H9 (cell line): ENCODE results near the gene ODAD4. TPM values are rescaled to one million over a fixed set of nuclear protein-coding genes. Genes with fewer than 3 reads are reported as not detected.
A peak's percentile ranks its signal among the peaks of the same experiment; 100 is the strongest.

ENCODE experiments used
- DNase-seq: peaks from one replicate; pipeline ENCODE4 v3.0.0-alpha.2; 2017
- H2AFZ ChIP-seq: one replicate; pipeline ENCODE4 v1.6.1; 2013; ENCODE audit warnings: mild to moderate bottlenecking, low read length, control low read depth, moderate library complexity
- H2AK5ac ChIP-seq: 2 replicates; pipeline ENCODE4 v1.6.1; 2013; ENCODE audit warnings: low read length, control low read depth, mixed read lengths; ENCODE audit not compliant: insufficient read length
- H2BK120ac ChIP-seq: one replicate; pipeline ENCODE4 v1.6.1; 2013; ENCODE audit warnings: low read depth, mild to moderate bottlenecking, low read length, control low read depth, inconsistent platforms; ENCODE audit not compliant: poor library complexity, severe bottlenecking
- H2BK12ac ChIP-seq: 2 replicates; pipeline ENCODE4 v1.6.1; 2013; ENCODE audit warnings: low read length, control low read depth, mixed read lengths, low read depth; ENCODE audit not compliant: insufficient read length
- H2BK15ac ChIP-seq: 2 replicates; pipeline ENCODE4 v1.6.1; 2013; ENCODE audit warnings: low read depth, low read length, control low read depth
- H2BK20ac ChIP-seq: one replicate; pipeline ENCODE4 v1.6.1; 2013; ENCODE audit warnings: low read depth, mild to moderate bottlenecking, low read length, control low read depth, inconsistent platforms; ENCODE audit not compliant: poor library complexity, severe bottlenecking
- H2BK5ac ChIP-seq: 2 replicates; pipeline ENCODE4 v1.6.1; 2013; ENCODE audit warnings: low read length, control low read depth, mixed read lengths; ENCODE audit not compliant: insufficient read length
- H3K14ac ChIP-seq: 2 replicates; pipeline ENCODE4 v1.6.1; 2013; ENCODE audit warnings: low read length, control low read depth; ENCODE audit not compliant: insufficient read depth
- H3K18ac ChIP-seq: 2 replicates; pipeline ENCODE4 v1.6.1; 2013; ENCODE audit warnings: low read depth, mild to moderate bottlenecking, mixed read lengths, low read length, control low read depth; ENCODE audit not compliant: insufficient read length
- H3K23ac ChIP-seq: 2 replicates; pipeline ENCODE4 v1.6.1; 2013; ENCODE audit warnings: low read length, control low read depth, mixed read lengths, low read depth; ENCODE audit not compliant: insufficient read length
- H3K23me2 ChIP-seq: 2 replicates; pipeline ENCODE4 v1.6.1; 2013; ENCODE audit warnings: low read depth, mild to moderate bottlenecking, mixed read lengths, low read length, control low read depth; ENCODE audit not compliant: insufficient read length, poor library complexity, severe bottlenecking
- H3K27ac ChIP-seq: 2 replicates; pipeline ENCODE4 v1.5.1; 2013; ENCODE audit warnings: low read length, control low read depth, mixed read lengths, low read depth; ENCODE audit not compliant: insufficient read length
- H3K27me3 ChIP-seq: 2 replicates; pipeline ENCODE4 v1.6.1; 2013; ENCODE audit warnings: low read length, control low read depth, inconsistent platforms; ENCODE audit not compliant: insufficient read depth
- H3K4ac ChIP-seq: 2 replicates; pipeline ENCODE4 v1.6.1; 2013; ENCODE audit warnings: low read depth, mild to moderate bottlenecking, control low read depth, inconsistent platforms, low read length, moderate library complexity
- H3K4me1 ChIP-seq: 2 replicates; pipeline ENCODE4 v1.6.1; 2013; ENCODE audit warnings: low read length, control low read depth, inconsistent platforms; ENCODE audit not compliant: insufficient read depth
- H3K4me2 ChIP-seq: 2 replicates; pipeline ENCODE4 v1.6.1; 2013; ENCODE audit warnings: low read length, control low read depth, mixed read lengths; ENCODE audit not compliant: insufficient read length, insufficient read depth
- H3K56ac ChIP-seq: 2 replicates; pipeline ENCODE4 v1.6.1; 2013; ENCODE audit warnings: low read depth, mild to moderate bottlenecking, mixed read lengths, low read length, control low read depth; ENCODE audit not compliant: insufficient read length
- H3K79me1 ChIP-seq: 2 replicates; pipeline ENCODE4 v1.6.1; 2013; ENCODE audit warnings: low read depth, mild to moderate bottlenecking, moderate library complexity, low read length, control low read depth, inconsistent platforms; ENCODE audit not compliant: insufficient read depth, poor library complexity, severe bottlenecking
- H3K79me2 ChIP-seq: 2 replicates; pipeline ENCODE4 v1.6.1; 2013; ENCODE audit warnings: low read length, control low read depth, inconsistent platforms; ENCODE audit not compliant: insufficient read depth
- H3K9ac ChIP-seq: 2 replicates; pipeline ENCODE4 v1.6.1; 2013; ENCODE audit warnings: low read length, control low read depth, mixed read lengths; ENCODE audit not compliant: insufficient read length; ENCODE audit errors: extremely low read depth
- H3K9me3 ChIP-seq: one replicate; pipeline ENCODE4 v1.6.1; 2013; ENCODE audit warnings: low read depth, low read length, inconsistent platforms; ENCODE audit not compliant: control insufficient read depth
- H3T11ph ChIP-seq: one replicate; pipeline ENCODE4 v1.6.1; 2013; ENCODE audit warnings: mild to moderate bottlenecking, low read length, control low read depth, inconsistent platforms
- H4K20me1 ChIP-seq: one replicate; pipeline ENCODE4 v1.6.1; 2013; ENCODE audit not compliant: control insufficient read depth, insufficient read length, insufficient read depth
- H4K5ac ChIP-seq: 2 replicates; pipeline ENCODE4 v1.6.1; 2013; ENCODE audit warnings: low read depth, mild to moderate bottlenecking, mixed read lengths, low read length, control low read depth; ENCODE audit not compliant: insufficient read length
- H4K8ac ChIP-seq: replicated peaks from 2 replicates; pipeline ENCODE4 v1.6.1; 2013; ENCODE audit warnings: low read length, control low read depth, mixed read lengths, low read depth; ENCODE audit not compliant: insufficient read length
- H4K91ac ChIP-seq: 2 replicates; pipeline ENCODE4 v1.6.1; 2013; ENCODE audit warnings: low read depth, mild to moderate bottlenecking, moderate library complexity, mixed read lengths, low read length, control low read depth; ENCODE audit not compliant: insufficient read length
- H3K27ac Mint-ChIP-seq, 3 experiments: 2 replicates in 2 of 3; 3 replicates in 1 of 3; pipeline ENCODE4 v1.8.0; 2020 to 2021; ENCODE audit warnings: mixed read lengths in 3 of 3, mild to moderate bottlenecking in 1 of 3, moderate library complexity in 1 of 3
- H3K27me3 Mint-ChIP-seq: 2 replicates; pipeline ENCODE4 v1.8.0; 2021; ENCODE audit warnings: low read depth, mild to moderate bottlenecking, moderate library complexity, mixed read lengths
- H3K36me3 Mint-ChIP-seq, 3 experiments: 2 replicates in 2 of 3; 3 replicates in 1 of 3; pipeline ENCODE4 v1.8.0; 2020 to 2021; ENCODE audit warnings: low read depth in 3 of 3, mixed read lengths in 3 of 3; ENCODE audit not compliant: insufficient read depth in 1 of 3
- H3K4me1 Mint-ChIP-seq, 2 experiments: 2 replicates each; pipeline ENCODE4 v1.8.0; 2020; ENCODE audit warnings: mixed read lengths in 2 of 2
- H3K4me3 Mint-ChIP-seq, 2 experiments: 2 replicates in 1 of 2; 3 replicates in 1 of 2; pipeline ENCODE4 v1.8.0; 2020 to 2021; ENCODE audit warnings: mild to moderate bottlenecking in 2 of 2, mixed read lengths in 2 of 2, moderate library complexity in 1 of 2
- H3K9me3 Mint-ChIP-seq, 2 experiments: 2 replicates in 1 of 2; 3 replicates in 1 of 2; pipeline ENCODE4 v1.8.0; 2020; ENCODE audit warnings: mild to moderate bottlenecking in 2 of 2, mixed read lengths in 2 of 2, moderate library complexity in 1 of 2
- WGBS: extraction: QIAGEN DNeasy Blood & Tissue Kit; methylation state at CpG from one replicate; pipeline ENCODE4 v1.1.7; 2013; ENCODE audit warnings: missing lambda C conversion rate, low lambda C conversion rate, mixed read lengths; ENCODE audit not compliant: insufficient read length; ENCODE audit errors: extremely low coverage; 5-methylcytosine and 5-hydroxymethylcytosine counted together
- total RNA-seq: library from RNA; stranded (reverse); gene quantifications from 2 replicates; pipeline ENCODE4 v1.2.1, GENCODE V29; 2021
- TF ChIP-seq, protein P1 (sequence below): fragments of 200-600 bp; sonication (generic); conservative IDR thresholded peaks from 3 replicates; pipeline ENCODE4 v1.8.0; 2021; ENCODE audit warnings: antibody characterized with exemption, mild to moderate bottlenecking

Gene ODAD4
- total RNA-seq, 1 experiment from 2014 or later = 2.1 TPM

DNA sequence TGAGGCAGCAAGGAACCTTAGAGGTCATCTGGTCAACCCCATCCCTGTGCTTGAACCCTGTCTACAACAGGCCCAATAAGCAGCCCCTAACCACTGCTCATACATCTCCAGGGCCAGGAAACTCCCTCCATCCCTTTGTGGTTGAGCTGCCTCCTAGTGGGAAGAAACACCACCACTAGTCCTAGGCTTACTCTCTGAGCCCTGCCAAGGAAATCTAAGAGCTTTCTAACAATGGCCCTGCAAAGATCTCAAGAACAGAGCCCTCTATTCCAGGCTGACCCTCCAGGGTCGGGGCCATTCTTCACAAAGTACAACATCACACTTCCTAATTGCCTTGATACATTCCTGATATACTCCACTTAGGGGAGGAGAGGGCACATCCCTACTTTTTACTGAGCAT lies 17.5 kb upstream of the ODAD4 start:
- Histone ChIP-seq H2AK5ac (no peak overlapping the region), H3K23ac (no peak overlapping the region), H3K4me2 (no peak overlapping the region), H2BK120ac (no peak overlapping the region), H3K79me2 (peaks cover 45% of the 10 kb centered on the region), H3T11ph (no peak overlapping the region), H3K4ac (no peak overlapping the region), H2BK15ac (no peak overlapping the region), H3K56ac (no peak overlapping the region), H3K27me3 (no peaks in the 10 kb centered on the region), H2BK12ac (no peak overlapping the region), H3K27ac (no peak overlapping the region), H4K5ac (no peak overlapping the region), H2AFZ (no peak overlapping the region), H3K14ac (no peak overlapping the region), H3K23me2 (peaks cover 4% of the 10 kb centered on the region), H4K20me1 (peaks cover 8% of the 10 kb centered on the region), H4K91ac (no peak overlapping the region), H4K8ac (no peak overlapping the region), H2BK20ac (no peak overlapping the region), H3K9me3 (no peaks in the 10 kb centered on the region), H3K18ac (no peak overlapping the region), H3K4me1 (no peaks in the 10 kb centered on the region; the same call in 1 of the 2 replicates), H3K79me1 (peaks cover 13% of the 10 kb centered on the region), H2BK5ac (no peak overlapping the region), H3K9ac (no peak overlapping the region)
- Mint-ChIP-seq H3K27me3 (no peaks in the 10 kb centered on the region), H3K4me1 (peaks cover 34 to 40% of the 10 kb centered on the region in 2 experiments), H3K27ac (peak overlapping the region in 1 of 3 experiments; percentile 65; a peak in 1 of 7 replicates), H3K9me3 (no peaks in the 10 kb centered on the region), H3K4me3 (no peak overlapping the region), H3K36me3 (peaks cover 58 to 73% (median 61%) of the 10 kb centered on the region in 3 experiments; a peak in 6 of 7 replicates)
- no peak for DNase-seq
- TF ChIP-seq, protein P1, sequence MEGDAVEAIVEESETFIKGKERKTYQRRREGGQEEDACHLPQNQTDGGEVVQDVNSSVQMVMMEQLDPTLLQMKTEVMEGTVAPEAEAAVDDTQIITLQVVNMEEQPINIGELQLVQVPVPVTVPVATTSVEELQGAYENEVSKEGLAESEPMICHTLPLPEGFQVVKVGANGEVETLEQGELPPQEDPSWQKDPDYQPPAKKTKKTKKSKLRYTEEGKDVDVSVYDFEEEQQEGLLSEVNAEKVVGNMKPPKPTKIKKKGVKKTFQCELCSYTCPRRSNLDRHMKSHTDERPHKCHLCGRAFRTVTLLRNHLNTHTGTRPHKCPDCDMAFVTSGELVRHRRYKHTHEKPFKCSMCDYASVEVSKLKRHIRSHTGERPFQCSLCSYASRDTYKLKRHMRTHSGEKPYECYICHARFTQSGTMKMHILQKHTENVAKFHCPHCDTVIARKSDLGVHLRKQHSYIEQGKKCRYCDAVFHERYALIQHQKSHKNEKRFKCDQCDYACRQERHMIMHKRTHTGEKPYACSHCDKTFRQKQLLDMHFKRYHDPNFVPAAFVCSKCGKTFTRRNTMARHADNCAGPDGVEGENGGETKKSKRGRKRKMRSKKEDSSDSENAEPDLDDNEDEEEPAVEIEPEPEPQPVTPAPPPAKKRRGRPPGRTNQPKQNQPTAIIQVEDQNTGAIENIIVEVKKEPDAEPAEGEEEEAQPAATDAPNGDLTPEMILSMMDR = no peak
- no CpG with 5 or more reads among the region's 1 CpG for WGBS
